Fibroblast of pulmonary artery (primary cell): ENCODE results near the gene TCF4.

Source experiments
- DNase-seq: peaks from one replicate; pipeline ENCODE4 v3.0.0-alpha.2; 2010; ENCODE audit warnings: low read depth
- H3K4me3 ChIP-seq: replicated peaks from 2 replicates; pipeline ENCODE4 v1.5.1; 2011; ENCODE audit warnings: low read depth, mild to moderate bottlenecking, control low read depth, low read length, moderate library complexity
- TF ChIP-seq, protein P1 (sequence below): IDR thresholded peaks from 2 replicates; pipeline ENCODE4 v1.5.1; 2011; ENCODE audit warnings: mild to moderate bottlenecking, control low read depth, low read length, inconsistent platforms; ENCODE audit errors: missing control alignments

Gene TCF4

DNA sequence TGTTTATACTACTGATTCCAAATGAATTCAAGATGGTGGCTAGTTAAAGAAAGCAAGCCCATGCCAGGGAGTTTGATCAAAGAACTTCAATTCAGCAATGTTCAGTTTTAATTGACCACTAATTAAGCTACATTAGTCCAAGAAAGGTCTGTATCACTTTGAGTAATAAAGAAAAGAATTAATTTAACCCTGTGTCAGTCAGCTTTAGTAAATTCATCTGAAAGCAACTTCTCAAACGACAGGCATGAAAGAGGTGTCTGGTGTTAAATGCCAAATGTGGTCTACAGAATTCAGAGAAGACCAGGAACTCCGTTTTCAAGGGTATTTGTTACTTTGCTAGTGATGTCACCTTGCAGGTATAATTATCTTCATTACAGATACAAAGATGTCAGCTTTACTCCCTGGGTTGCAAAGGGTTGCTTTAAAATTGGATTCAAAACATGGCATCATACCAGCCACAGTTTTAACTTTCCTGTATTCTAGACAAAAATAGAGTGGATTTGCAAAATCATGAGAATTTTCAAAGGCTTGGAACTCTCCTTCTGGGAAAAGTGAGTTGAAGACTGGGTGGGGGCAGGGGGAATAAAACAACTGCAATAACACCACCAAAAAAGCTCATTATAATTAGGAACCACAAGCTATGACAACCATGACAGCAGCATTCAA is 281.5 kb downstream of the TCF4 start:
- TF ChIP-seq, protein P1, sequence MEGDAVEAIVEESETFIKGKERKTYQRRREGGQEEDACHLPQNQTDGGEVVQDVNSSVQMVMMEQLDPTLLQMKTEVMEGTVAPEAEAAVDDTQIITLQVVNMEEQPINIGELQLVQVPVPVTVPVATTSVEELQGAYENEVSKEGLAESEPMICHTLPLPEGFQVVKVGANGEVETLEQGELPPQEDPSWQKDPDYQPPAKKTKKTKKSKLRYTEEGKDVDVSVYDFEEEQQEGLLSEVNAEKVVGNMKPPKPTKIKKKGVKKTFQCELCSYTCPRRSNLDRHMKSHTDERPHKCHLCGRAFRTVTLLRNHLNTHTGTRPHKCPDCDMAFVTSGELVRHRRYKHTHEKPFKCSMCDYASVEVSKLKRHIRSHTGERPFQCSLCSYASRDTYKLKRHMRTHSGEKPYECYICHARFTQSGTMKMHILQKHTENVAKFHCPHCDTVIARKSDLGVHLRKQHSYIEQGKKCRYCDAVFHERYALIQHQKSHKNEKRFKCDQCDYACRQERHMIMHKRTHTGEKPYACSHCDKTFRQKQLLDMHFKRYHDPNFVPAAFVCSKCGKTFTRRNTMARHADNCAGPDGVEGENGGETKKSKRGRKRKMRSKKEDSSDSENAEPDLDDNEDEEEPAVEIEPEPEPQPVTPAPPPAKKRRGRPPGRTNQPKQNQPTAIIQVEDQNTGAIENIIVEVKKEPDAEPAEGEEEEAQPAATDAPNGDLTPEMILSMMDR, result no peak
- DNase-seq, result no peak
- no peak overlapping the region for H3K4me3 ChIP-seq

GRCh38 chr18:55302167-55302833 is 285.7 kb downstream of the TCF4 start:
- TF ChIP-seq, protein P1, result no peak
- H3K4me3 ChIP-seq, result no peak overlapping the region
- no peak for DNase-seq

- H3K4me3 ChIP-seq, result no peak overlapping the region
- TF ChIP-seq, protein P1, result no peak
- no peak for DNase-seq
Measured at GRCh38 chr18:55301824-55302166, 286.2 kb downstream of the TCF4 start.

DNA sequence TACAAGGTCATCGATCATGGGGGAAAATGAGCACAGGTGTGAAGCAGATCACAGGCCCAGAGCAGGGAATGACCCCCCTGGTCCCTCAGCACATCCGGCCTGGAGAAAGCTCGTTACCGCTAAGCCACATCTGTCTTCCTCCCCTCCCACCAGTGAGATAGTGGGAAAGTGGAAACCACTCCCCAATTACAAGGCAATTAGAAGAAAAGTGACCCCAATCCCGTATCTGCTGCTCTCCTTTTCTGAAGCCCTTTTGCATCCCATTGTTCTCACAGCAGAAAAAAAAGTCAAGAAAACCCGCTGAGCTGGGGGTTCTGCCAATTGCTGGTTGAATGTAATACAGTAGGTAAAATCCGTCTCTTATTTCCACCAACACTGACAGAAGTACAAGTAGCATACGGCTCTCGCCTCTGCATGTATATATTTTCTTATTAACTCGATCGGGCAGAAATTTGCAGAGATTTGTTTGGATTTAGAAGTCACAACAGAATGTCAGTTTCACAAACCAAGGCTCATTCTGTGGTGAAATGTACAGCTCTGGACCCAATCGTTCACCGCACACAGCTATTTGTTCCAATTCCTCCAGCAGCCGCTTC is 287.0 kb downstream of the TCF4 start:
- DNase-seq, result no peak
- H3K4me3 ChIP-seq, result no peak overlapping the region
- TF ChIP-seq, protein P1, result no peak

- no peak for DNase-seq
Measured at GRCh38 chr18:55300421-55300935, 287.5 kb downstream of the TCF4 start.

DNA sequence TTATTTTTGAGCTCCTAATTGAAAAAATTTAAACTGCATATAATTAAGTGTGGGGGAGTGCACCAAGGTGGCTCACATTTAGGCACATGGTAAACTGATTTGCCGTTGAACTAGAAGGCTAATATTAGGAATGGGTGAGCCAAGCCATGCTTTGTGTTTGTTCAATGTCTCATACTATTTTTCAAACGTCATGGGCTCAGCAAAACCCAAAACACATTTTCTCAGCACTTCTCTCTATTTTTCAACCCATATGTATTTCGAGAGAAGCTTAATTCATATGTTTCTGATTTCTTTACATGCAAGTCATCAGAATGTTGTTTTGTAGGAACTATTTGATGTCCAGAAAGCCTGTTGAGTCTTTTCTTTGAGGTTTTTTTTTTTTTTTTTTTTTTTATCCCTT is 291.2 kb downstream of the TCF4 start:
- no peak for DNase-seq
- no peak overlapping the region for H3K4me3 ChIP-seq
- TF ChIP-seq, protein P1, result no peak

More at GRCh38 chr18:55300421-55300935, 287.5 kb downstream of the TCF4 start:
- TF ChIP-seq, protein P1, result no peak
- H3K4me3 ChIP-seq, result no peak overlapping the region
